Astrocyte of the cerebellum (primary cell): ENCODE results near the gene GPN1.

Experiments
- DNase-seq: peaks from one replicate; pipeline ENCODE4 v3.0.0-alpha.2; 2011; ENCODE audit warnings: low read depth
- H3K4me3 ChIP-seq: 2 replicates; pipeline ENCODE4 v1.5.1; 2011; ENCODE audit warnings: mild to moderate bottlenecking, low read depth, low read length, moderate library complexity
- CTCF ChIP-seq: IDR thresholded peaks from 2 replicates; pipeline ENCODE4 v1.5.1; 2012; ENCODE audit warnings: low read length, low read depth, moderate library complexity, mild to moderate bottlenecking; ENCODE audit errors: missing control alignments
- in situ Hi-C: cut with HindIII; loops from 2 replicates; pipeline ENCODE4 v1.10.0; 2017; ENCODE audit warnings: low sequenced_read_pairs

Gene GPN1

DNA sequence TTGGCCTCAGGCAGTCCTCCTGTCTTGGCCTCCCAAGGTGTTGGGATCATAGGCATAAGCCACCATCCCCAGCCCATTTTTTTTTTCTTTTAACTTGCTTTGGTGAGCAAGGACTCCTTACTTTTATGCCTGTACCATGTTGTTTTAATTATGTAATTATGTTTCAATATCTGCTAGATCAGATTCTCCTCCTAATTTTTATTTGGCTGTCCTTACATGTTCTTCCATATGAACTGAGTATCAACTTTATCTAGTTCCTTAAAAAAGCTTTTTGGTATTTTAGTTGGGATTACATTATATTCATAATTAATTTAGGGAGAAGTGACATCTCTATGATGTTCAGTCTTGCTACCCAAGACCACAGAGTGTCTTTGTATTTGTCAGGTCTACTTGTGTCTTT is 16.3 kb downstream of the GPN1 start:
- no peak for TF ChIP-seq CTCF
- DNase-seq, result no peak
- H3K4me3 ChIP-seq, result no peak overlapping the region
- in situ Hi-C loops, result no loop called here

- no peak for TF ChIP-seq CTCF
- in situ Hi-C loops, result no loop called here
- no peak for DNase-seq
- no peak overlapping the region for H3K4me3 ChIP-seq
These were observed 18.4 kb downstream of the GPN1 start for GRCh38 chr2:27647289-27647688.

- in situ Hi-C loops, result no loop called here
- H3K4me3 ChIP-seq, result no peak overlapping the region
- no peak for TF ChIP-seq CTCF
- no peak for DNase-seq
These were observed 18.9 kb downstream of the GPN1 start for GRCh38 chr2:27647737-27648136.

GRCh38 chr2:27651056-27651455 is 22.2 kb downstream of the GPN1 start:
- H3K4me3 ChIP-seq, result no peak overlapping the region
- in situ Hi-C loops, result no loop called here
- DNase-seq, result no peak
- TF ChIP-seq CTCF, result no peak

GRCh38 chr2:27652341-27652740 is 23.5 kb downstream of the GPN1 start:
- in situ Hi-C loops, result no loop called here
- no peak for DNase-seq
- TF ChIP-seq CTCF, result no peak
- no peak overlapping the region for H3K4me3 ChIP-seq

DNA sequence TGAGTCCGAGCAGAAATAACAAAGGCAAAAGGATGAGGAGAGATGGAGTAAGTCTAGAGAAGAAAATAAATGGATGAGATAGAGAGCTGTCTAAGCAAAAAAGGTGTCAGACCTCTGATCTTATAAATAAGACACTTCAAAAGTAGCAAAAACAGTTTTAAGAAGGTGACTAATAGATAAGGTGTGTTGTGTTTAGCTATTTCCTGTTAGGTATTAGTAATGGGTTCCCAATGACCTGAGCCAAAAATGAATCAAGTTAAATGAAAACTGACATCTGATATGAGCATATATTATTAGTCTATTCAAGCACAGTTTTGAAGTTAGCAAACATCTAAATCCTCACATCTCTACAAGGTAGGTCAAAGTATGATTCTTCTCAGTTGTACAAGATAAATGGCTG is 23.9 kb downstream of the GPN1 start:
- TF ChIP-seq CTCF, result no peak
- in situ Hi-C loops, result no loop called here
- no peak for DNase-seq
- no peak overlapping the region for H3K4me3 ChIP-seq

GRCh38 chr2:27653397-27653796 is 24.5 kb downstream of the GPN1 start:
- in situ Hi-C loops, result no loop called here
- no peak for DNase-seq
- H3K4me3 ChIP-seq, result no peak overlapping the region
- no peak for TF ChIP-seq CTCF
